Transverse colon (tissue), 4 donors: Measurements from ENCODE around the gene PCNX1.

Experiments
- POLR2A ChIP-seq: fragments of 450-650 bp; IDR thresholded peaks from one replicate; pipeline ENCODE4 v1.6.1; 2016; ENCODE audit warnings: antibody characterized with exemption, mild to moderate bottlenecking, moderate library complexity
- POLR2AphosphoS5 ChIP-seq, 3 donors: sonication (generic); formaldehyde crosslinking; IDR thresholded peaks; one replicate each; pipeline ENCODE4 v1.6.1; 2016; ENCODE audit warnings: antibody characterized with exemption in 3 of 3
- TF ChIP-seq, protein P1 (sequence below), 5 experiments: fragments of 200-600 bp in 3 of 5; fragments of 450-650 bp in 2 of 5; sonication (generic) in 3 of 5; IDR thresholded peaks; 1 replicate in 2 of 5; 2 replicates in 3 of 5; pipeline ENCODE4 v1.5.1; 2016 to 2017; ENCODE audit warnings: antibody characterized with exemption in 5 of 5, inconsistent platforms in 3 of 5, mild to moderate bottlenecking in 2 of 5, moderate library complexity in 1 of 5

DNA sequence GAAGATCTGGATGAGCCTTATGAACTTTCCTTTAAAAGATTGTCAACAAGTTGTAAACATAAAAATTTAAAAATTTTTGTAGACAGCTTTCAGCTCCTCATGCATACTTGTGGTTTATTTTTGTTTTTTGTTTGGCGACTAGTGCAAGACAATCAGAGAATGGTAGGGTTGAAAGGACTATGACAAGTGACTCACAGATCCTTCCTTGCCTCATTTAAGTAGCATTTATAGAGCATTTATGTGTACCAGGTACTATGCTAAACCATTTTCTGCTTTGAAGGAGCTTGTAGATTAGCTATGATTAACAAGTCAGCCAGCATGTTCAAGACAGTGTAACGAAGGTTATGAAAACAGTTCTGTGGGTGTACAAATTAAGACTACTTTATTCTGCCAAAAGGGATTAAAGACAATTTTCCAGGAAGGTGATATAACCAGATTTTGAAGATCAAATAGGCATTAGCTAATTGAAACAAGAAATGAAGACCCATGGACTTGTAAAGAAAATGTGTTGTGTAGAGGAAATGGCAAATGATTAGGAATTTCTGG is 122.0 kb downstream of the PCNX1 start:
- TF ChIP-seq POLR2A: no peak
- TF ChIP-seq, protein P1, sequence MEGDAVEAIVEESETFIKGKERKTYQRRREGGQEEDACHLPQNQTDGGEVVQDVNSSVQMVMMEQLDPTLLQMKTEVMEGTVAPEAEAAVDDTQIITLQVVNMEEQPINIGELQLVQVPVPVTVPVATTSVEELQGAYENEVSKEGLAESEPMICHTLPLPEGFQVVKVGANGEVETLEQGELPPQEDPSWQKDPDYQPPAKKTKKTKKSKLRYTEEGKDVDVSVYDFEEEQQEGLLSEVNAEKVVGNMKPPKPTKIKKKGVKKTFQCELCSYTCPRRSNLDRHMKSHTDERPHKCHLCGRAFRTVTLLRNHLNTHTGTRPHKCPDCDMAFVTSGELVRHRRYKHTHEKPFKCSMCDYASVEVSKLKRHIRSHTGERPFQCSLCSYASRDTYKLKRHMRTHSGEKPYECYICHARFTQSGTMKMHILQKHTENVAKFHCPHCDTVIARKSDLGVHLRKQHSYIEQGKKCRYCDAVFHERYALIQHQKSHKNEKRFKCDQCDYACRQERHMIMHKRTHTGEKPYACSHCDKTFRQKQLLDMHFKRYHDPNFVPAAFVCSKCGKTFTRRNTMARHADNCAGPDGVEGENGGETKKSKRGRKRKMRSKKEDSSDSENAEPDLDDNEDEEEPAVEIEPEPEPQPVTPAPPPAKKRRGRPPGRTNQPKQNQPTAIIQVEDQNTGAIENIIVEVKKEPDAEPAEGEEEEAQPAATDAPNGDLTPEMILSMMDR (IDR thresholded peaks at IDR 0.05): no peak
- TF ChIP-seq POLR2AphosphoS5 (IDR thresholded peaks at IDR 0.05): no peak
